Left forelimb (tissue), 1 donor: ENCODE data around the gene TFIP11.

Experiments used
- DNase-seq: peaks from one replicate; pipeline ENCODE4 v3.0.0-alpha.2; 2018; ENCODE audit warnings: low spot score

The TFIP11 gene

GRCh38 chr22:26479043-26479791 lies 33.1 kb downstream of the TFIP11 start:
- no peak for DNase-seq

GRCh38 chr22:26477341-26477731 lies 34.9 kb downstream of the TFIP11 start:
- no peak for DNase-seq

- DNase-seq: no peak
These were observed 35.5 kb downstream of the TFIP11 start for GRCh38 chr22:26476705-26477340.

- no peak for DNase-seq
These were observed 37.6 kb downstream of the TFIP11 start for GRCh38 chr22:26474682-26475081.

- no peak for DNase-seq
These were observed 40.8 kb downstream of the TFIP11 start for GRCh38 chr22:26471522-26471921.

GRCh38 chr22:26470807-26471206 lies 41.5 kb downstream of the TFIP11 start:
- DNase-seq: no peak

- no peak for DNase-seq
These were observed 46.1 kb downstream of the TFIP11 start for GRCh38 chr22:26466196-26466595.

GRCh38 chr22:26464312-26464711 lies 48.0 kb downstream of the TFIP11 start:
- no peak for DNase-seq

- no peak for DNase-seq
These were observed 48.6 kb downstream of the TFIP11 start for GRCh38 chr22:26463688-26464087.

GRCh38 chr22:26463101-26463661 lies 49.1 kb downstream of the TFIP11 start:
- DNase-seq: no peak

- DNase-seq: no peak
These were observed 49.6 kb downstream of the TFIP11 start for GRCh38 chr22:26462641-26463040.

GRCh38 chr22:26462051-26462450 lies 50.2 kb downstream of the TFIP11 start:
- no peak for DNase-seq

- DNase-seq: no peak
These were observed 51.0 kb downstream of the TFIP11 start for GRCh38 chr22:26461188-26461810.

GRCh38 chr22:26460202-26460601 lies 52.1 kb downstream of the TFIP11 start:
- DNase-seq: no peak

- peak; percentile 50 for DNase-seq
These were observed 54.5 kb downstream of the TFIP11 start for GRCh38 chr22:26457661-26458272.

- peak; percentile 55 for DNase-seq
These were observed 58.3 kb downstream of the TFIP11 start for GRCh38 chr22:26453812-26454500.

GRCh38 chr22:26453216-26453615 lies 59.1 kb downstream of the TFIP11 start:
- DNase-seq: peak; percentile 46

- DNase-seq: peak; percentile 37
These were observed 59.8 kb downstream of the TFIP11 start for GRCh38 chr22:26452236-26453016.

GRCh38 chr22:26450453-26451185 lies 61.7 kb downstream of the TFIP11 start:
- DNase-seq: peak; percentile 47

GRCh38 chr22:26448941-26449340 lies 63.3 kb downstream of the TFIP11 start:
- DNase-seq: peak; percentile 26
